Vagina (tissue), 2 donors: Measurements from ENCODE around the gene NHLH2.

Source experiments
- CTCF ChIP-seq, 3 experiments: fragments of 450-650 bp in 2 of 3; fragments of 200-600 bp in 1 of 3; sonication (generic) in 1 of 3; IDR thresholded peaks; one replicate each; pipeline ENCODE4 v1.5.1; 2017 to 2019; ENCODE audit warnings: antibody characterized with exemption in 3 of 3, mild to moderate bottlenecking in 2 of 3, moderate library complexity in 2 of 3
- POLR2AphosphoS5 ChIP-seq, 2 donors: sonication (generic); formaldehyde crosslinking; IDR thresholded peaks; one replicate each; pipeline ENCODE4 v1.9.0; 2017; ENCODE audit warnings: antibody characterized with exemption in 2 of 2, mild to moderate bottlenecking in 2 of 2, low read depth in 1 of 2; ENCODE audit not compliant: insufficient read depth in 1 of 2

GRCh38 chr1:115840605-115841460 lies at the start of gene NHLH2:
- TF ChIP-seq POLR2AphosphoS5 (IDR thresholded peaks at IDR 0.05; ENCODE audit: insufficient read depth in 1 of 2, low read depth in 1 of 2) (no peak), CTCF (IDR thresholded peaks at IDR 0.05) (no peak)
